Mucosa of stomach (tissue), 1 donor: ENCODE measurements around the gene SYCE1.
"Not testable (repeated sequence)": the region's sequence is repeated elsewhere in the genome, so short reads cannot be mapped to it uniquely, and the experiment has no call there.

Experiments used
- H3K27me3 ChIP-seq: one replicate; pipeline ENCODE4 v1.7.0; 2013; ENCODE audit warnings: mild to moderate bottlenecking, low read length; ENCODE audit not compliant: control insufficient read depth, insufficient read depth
- H3K36me3 ChIP-seq: one replicate; pipeline ENCODE4 v1.7.0; 2013; ENCODE audit warnings: low read length; ENCODE audit not compliant: control insufficient read depth, insufficient read depth
- H3K4me1 ChIP-seq: one replicate; pipeline ENCODE4 v1.7.0; 2013; ENCODE audit warnings: mild to moderate bottlenecking, low read length; ENCODE audit not compliant: control insufficient read depth, insufficient read depth
- H3K4me3 ChIP-seq: one replicate; pipeline ENCODE4 v1.7.0; 2013; ENCODE audit warnings: low read length
- H3K9ac ChIP-seq: one replicate; pipeline ENCODE4 v1.7.0; 2013; ENCODE audit warnings: mild to moderate bottlenecking, low read length, moderate library complexity
- H3K9me3 ChIP-seq: one replicate; pipeline ENCODE4 v1.7.0; 2013; ENCODE audit warnings: mild to moderate bottlenecking, low read length, moderate library complexity; ENCODE audit not compliant: control insufficient read depth
- donor health status: Pancreatic carcinoma.

SYCE1 gene

GRCh38 chr10:133525444-133525843 is 39.9 kb downstream of the SYCE1 start:
- H3K27me3 ChIP-seq: peaks cover 32% of the 10 kb centered on the region
- H3K9ac ChIP-seq: no peak overlapping the region
- no peaks in the 10 kb centered on the region for H3K9me3 ChIP-seq
- peaks cover 29% of the 10 kb centered on the region for H3K4me1 ChIP-seq
- H3K36me3 ChIP-seq: no peaks in the 10 kb centered on the region
- H3K4me3 ChIP-seq: no peak overlapping the region

GRCh38 chr10:133523631-133524203 is 41.7 kb downstream of the SYCE1 start:
- Histone ChIP-seq H3K4me1 (peaks cover 20% of the 10 kb centered on the region), H3K9ac (no peak overlapping the region), H3K4me3 (no peak overlapping the region), H3K9me3 (no peaks in the 10 kb centered on the region), H3K36me3 (no peaks in the 10 kb centered on the region), H3K27me3 (peaks cover 15% of the 10 kb centered on the region)

DNA sequence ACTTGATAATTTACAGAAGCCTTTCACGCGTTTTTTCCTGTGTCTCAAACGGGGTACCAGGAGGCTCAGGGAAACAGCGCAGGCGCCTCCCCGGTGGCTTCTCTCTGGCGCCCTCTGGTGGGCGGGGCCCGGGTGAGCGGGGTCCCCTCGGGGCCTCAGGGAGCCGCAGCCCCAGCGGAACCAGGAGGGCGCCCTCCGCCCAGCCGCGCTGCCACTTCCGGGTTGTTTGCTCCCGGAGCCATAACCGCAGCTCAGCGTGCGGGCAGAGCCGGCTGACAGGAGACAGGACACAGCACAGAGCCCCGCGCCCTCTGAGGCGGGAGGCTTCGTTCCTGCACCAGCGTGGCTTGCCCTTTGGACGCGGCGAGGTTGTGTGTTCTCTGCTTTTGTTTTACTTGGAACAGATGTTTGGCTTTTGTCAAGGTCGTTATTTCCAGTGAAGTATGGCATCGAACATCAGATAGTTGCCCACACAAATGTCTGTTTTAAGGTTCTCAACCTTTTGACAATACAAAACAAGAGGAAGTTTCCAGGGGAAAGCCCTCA is 45.1 kb downstream of the SYCE1 start:
- peak overlapping the region; percentile 61 for H3K9ac ChIP-seq
- H3K4me1 ChIP-seq: peaks cover 7% of the 10 kb centered on the region
- no peaks in the 10 kb centered on the region for H3K9me3 ChIP-seq
- no peaks in the 10 kb centered on the region for H3K36me3 ChIP-seq
- H3K4me3 ChIP-seq: peak overlapping the region; percentile 49
- H3K27me3 ChIP-seq: no peaks in the 10 kb centered on the region

DNA sequence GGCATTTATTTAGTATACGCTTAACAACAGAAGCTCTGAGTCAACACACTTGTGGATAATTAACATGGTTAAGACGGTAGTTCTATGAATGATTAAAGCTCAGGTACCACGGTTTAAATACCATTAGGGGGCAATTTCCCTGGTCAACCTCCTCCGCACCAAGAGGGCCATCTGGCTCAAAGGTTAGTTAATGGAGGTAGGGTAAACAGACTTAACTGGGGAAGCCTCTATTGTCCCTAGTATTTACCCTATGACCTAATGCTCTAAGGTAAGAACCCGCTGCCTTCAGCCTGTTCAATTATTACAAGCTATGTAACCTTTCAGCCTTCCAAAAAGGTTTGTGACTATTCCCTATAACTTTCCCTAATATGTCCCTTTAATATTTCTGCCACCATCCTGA is 46.9 kb downstream of the SYCE1 start:
- not testable (repeated sequence) for H3K9ac ChIP-seq

DNA sequence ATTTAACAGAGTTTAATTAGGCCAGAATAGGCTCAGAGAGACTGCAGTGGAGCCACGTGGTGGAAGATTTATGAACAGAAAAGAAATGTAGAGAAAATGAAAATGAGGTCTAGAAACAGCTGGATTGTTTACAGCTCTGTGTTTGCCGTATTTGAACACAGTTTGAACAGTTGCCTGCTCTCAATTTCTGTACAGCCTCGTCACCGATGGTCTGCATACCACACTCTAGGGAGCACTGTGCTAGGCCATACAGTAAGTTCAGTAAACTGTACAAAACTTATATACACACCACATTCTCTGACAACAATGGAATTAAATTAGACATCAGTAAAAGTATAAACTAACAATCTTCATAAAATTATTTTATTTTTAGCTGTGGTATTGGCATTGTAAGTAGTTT is 49.3 kb downstream of the SYCE1 start:
- Histone ChIP-seq H3K4me1 (peaks cover 7% of the 10 kb centered on the region), H3K9me3 (no peaks in the 10 kb centered on the region), H3K9ac (no peak overlapping the region), H3K4me3 (no peak overlapping the region), H3K36me3 (no peaks in the 10 kb centered on the region), H3K27me3 (no peaks in the 10 kb centered on the region)

More for the DNA sequence above, 46.9 kb downstream of the SYCE1 start:
- H3K27me3 ChIP-seq, H3K4me3 ChIP-seq, H3K36me3 ChIP-seq, H3K9me3 ChIP-seq, H3K4me1 ChIP-seq: not testable (repeated sequence)

GRCh38 chr10:133515471-133515870 is 49.9 kb downstream of the SYCE1 start:
- H3K36me3 ChIP-seq: no peaks in the 10 kb centered on the region
- H3K9me3 ChIP-seq: no peaks in the 10 kb centered on the region
- H3K9ac ChIP-seq: no peak overlapping the region
- H3K27me3 ChIP-seq: no peaks in the 10 kb centered on the region
- H3K4me3 ChIP-seq: no peak overlapping the region
- H3K4me1 ChIP-seq: peaks cover 3% of the 10 kb centered on the region

DNA sequence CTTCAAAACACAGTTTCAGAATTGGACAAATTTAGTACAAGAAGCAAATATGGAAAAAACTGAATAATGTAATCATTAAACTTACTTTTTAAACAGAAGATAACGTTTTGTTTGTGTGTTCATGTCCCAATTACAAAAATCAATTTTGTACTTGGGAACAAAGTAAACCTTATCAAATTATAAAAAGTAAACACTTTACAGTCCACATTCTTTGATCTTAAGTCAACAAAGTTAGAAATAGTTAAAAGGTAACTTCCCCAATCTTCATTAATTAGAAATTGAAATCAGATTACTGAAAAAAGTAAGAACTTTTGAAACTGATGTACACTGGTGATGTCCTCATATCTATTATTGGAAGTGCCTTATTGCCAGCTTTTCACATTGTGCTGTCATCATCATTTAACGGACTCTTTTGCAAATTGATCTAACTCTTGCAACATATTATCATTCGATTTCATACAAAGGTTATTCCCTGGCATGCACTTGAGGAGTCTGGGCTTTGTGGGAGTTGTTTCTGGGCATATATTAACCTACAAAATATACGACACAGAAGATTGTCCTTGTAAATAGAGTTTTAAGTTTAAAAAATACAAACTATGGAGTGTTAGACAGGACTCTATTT is 53.4 kb downstream of the SYCE1 start:
- Histone ChIP-seq H3K4me1 (no peaks in the 10 kb centered on the region), H3K36me3 (no peaks in the 10 kb centered on the region), H3K27me3 (no peaks in the 10 kb centered on the region), H3K4me3 (no peak overlapping the region), H3K9me3 (no peaks in the 10 kb centered on the region), H3K9ac (no peak overlapping the region)

GRCh38 chr10:133511408-133511807 is 54.0 kb downstream of the SYCE1 start:
- no peak overlapping the region for H3K9ac ChIP-seq
- H3K9me3 ChIP-seq: no peaks in the 10 kb centered on the region
- H3K27me3 ChIP-seq: no peaks in the 10 kb centered on the region
- no peaks in the 10 kb centered on the region for H3K4me1 ChIP-seq
- H3K4me3 ChIP-seq: no peak overlapping the region
- no peaks in the 10 kb centered on the region for H3K36me3 ChIP-seq

DNA sequence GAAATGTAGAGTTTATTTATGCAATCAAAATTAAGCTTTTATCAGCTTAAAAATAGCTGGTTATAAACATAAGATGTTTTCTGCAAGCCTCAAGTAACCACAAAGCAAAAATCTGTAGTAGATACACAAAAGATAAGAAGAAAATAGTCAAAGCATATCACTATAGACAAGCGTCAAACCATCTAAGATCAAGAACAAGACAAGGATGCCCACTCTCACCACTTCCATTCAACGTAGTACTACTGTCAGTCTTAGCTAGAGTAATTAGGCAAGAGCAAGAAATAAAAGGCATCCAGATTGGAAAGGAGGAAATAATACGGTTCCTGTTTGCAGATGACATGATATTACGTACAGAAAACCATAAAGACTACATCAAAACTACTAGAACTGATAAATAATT is 55.7 kb downstream of the SYCE1 start:
- no peaks in the 10 kb centered on the region for H3K4me1 ChIP-seq
- H3K27me3 ChIP-seq: no peaks in the 10 kb centered on the region
- H3K36me3 ChIP-seq: no peaks in the 10 kb centered on the region
- no peak overlapping the region for H3K4me3 ChIP-seq
- H3K9ac ChIP-seq: no peak overlapping the region
- no peaks in the 10 kb centered on the region for H3K9me3 ChIP-seq
